H9 (cell line): ENCODE results near the gene ARID5A. TPM values are rescaled to one million over a fixed set of nuclear protein-coding genes. Genes with fewer than 3 reads are reported as not detected.

Experiments used
- DNase-seq: peaks from one replicate; pipeline ENCODE4 v3.0.0-alpha.2; 2017
- H2AFZ ChIP-seq: one replicate; pipeline ENCODE4 v1.6.1; 2013; ENCODE audit warnings: mild to moderate bottlenecking, low read length, control low read depth, moderate library complexity
- H2AK5ac ChIP-seq: 2 replicates; pipeline ENCODE4 v1.6.1; 2013; ENCODE audit warnings: low read length, control low read depth, mixed read lengths; ENCODE audit not compliant: insufficient read length
- H2BK120ac ChIP-seq: one replicate; pipeline ENCODE4 v1.6.1; 2013; ENCODE audit warnings: low read depth, mild to moderate bottlenecking, low read length, control low read depth, inconsistent platforms; ENCODE audit not compliant: poor library complexity, severe bottlenecking
- H2BK12ac ChIP-seq: 2 replicates; pipeline ENCODE4 v1.6.1; 2013; ENCODE audit warnings: low read length, control low read depth, mixed read lengths, low read depth; ENCODE audit not compliant: insufficient read length
- H2BK15ac ChIP-seq: 2 replicates; pipeline ENCODE4 v1.6.1; 2013; ENCODE audit warnings: low read depth, low read length, control low read depth
- H2BK20ac ChIP-seq: one replicate; pipeline ENCODE4 v1.6.1; 2013; ENCODE audit warnings: low read depth, mild to moderate bottlenecking, low read length, control low read depth, inconsistent platforms; ENCODE audit not compliant: poor library complexity, severe bottlenecking
- H2BK5ac ChIP-seq: 2 replicates; pipeline ENCODE4 v1.6.1; 2013; ENCODE audit warnings: low read length, control low read depth, mixed read lengths; ENCODE audit not compliant: insufficient read length
- H3K14ac ChIP-seq: 2 replicates; pipeline ENCODE4 v1.6.1; 2013; ENCODE audit warnings: low read length, control low read depth; ENCODE audit not compliant: insufficient read depth
- H3K18ac ChIP-seq: 2 replicates; pipeline ENCODE4 v1.6.1; 2013; ENCODE audit warnings: low read depth, mild to moderate bottlenecking, mixed read lengths, low read length, control low read depth; ENCODE audit not compliant: insufficient read length
- H3K23ac ChIP-seq: 2 replicates; pipeline ENCODE4 v1.6.1; 2013; ENCODE audit warnings: low read length, control low read depth, mixed read lengths, low read depth; ENCODE audit not compliant: insufficient read length
- H3K23me2 ChIP-seq: 2 replicates; pipeline ENCODE4 v1.6.1; 2013; ENCODE audit warnings: low read depth, mild to moderate bottlenecking, mixed read lengths, low read length, control low read depth; ENCODE audit not compliant: insufficient read length, poor library complexity, severe bottlenecking
- H3K27ac ChIP-seq: 2 replicates; pipeline ENCODE4 v1.5.1; 2013; ENCODE audit warnings: low read length, control low read depth, mixed read lengths, low read depth; ENCODE audit not compliant: insufficient read length
- H3K27me3 ChIP-seq: 2 replicates; pipeline ENCODE4 v1.6.1; 2013; ENCODE audit warnings: low read length, control low read depth, inconsistent platforms; ENCODE audit not compliant: insufficient read depth
- H3K4ac ChIP-seq: 2 replicates; pipeline ENCODE4 v1.6.1; 2013; ENCODE audit warnings: low read depth, mild to moderate bottlenecking, control low read depth, inconsistent platforms, low read length, moderate library complexity
- H3K4me1 ChIP-seq: 2 replicates; pipeline ENCODE4 v1.6.1; 2013; ENCODE audit warnings: low read length, control low read depth, inconsistent platforms; ENCODE audit not compliant: insufficient read depth
- H3K4me2 ChIP-seq: 2 replicates; pipeline ENCODE4 v1.6.1; 2013; ENCODE audit warnings: low read length, control low read depth, mixed read lengths; ENCODE audit not compliant: insufficient read length, insufficient read depth
- H3K56ac ChIP-seq: 2 replicates; pipeline ENCODE4 v1.6.1; 2013; ENCODE audit warnings: low read depth, mild to moderate bottlenecking, mixed read lengths, low read length, control low read depth; ENCODE audit not compliant: insufficient read length
- H3K79me1 ChIP-seq: 2 replicates; pipeline ENCODE4 v1.6.1; 2013; ENCODE audit warnings: low read depth, mild to moderate bottlenecking, moderate library complexity, low read length, control low read depth, inconsistent platforms; ENCODE audit not compliant: insufficient read depth, poor library complexity, severe bottlenecking
- H3K79me2 ChIP-seq: 2 replicates; pipeline ENCODE4 v1.6.1; 2013; ENCODE audit warnings: low read length, control low read depth, inconsistent platforms; ENCODE audit not compliant: insufficient read depth
- H3K9ac ChIP-seq: 2 replicates; pipeline ENCODE4 v1.6.1; 2013; ENCODE audit warnings: low read length, control low read depth, mixed read lengths; ENCODE audit not compliant: insufficient read length; ENCODE audit errors: extremely low read depth
- H3K9me3 ChIP-seq: one replicate; pipeline ENCODE4 v1.6.1; 2013; ENCODE audit warnings: low read depth, low read length, inconsistent platforms; ENCODE audit not compliant: control insufficient read depth
- H3T11ph ChIP-seq: one replicate; pipeline ENCODE4 v1.6.1; 2013; ENCODE audit warnings: mild to moderate bottlenecking, low read length, control low read depth, inconsistent platforms
- H4K20me1 ChIP-seq: one replicate; pipeline ENCODE4 v1.6.1; 2013; ENCODE audit not compliant: control insufficient read depth, insufficient read length, insufficient read depth
- H4K5ac ChIP-seq: 2 replicates; pipeline ENCODE4 v1.6.1; 2013; ENCODE audit warnings: low read depth, mild to moderate bottlenecking, mixed read lengths, low read length, control low read depth; ENCODE audit not compliant: insufficient read length
- H4K8ac ChIP-seq: replicated peaks from 2 replicates; pipeline ENCODE4 v1.6.1; 2013; ENCODE audit warnings: low read length, control low read depth, mixed read lengths, low read depth; ENCODE audit not compliant: insufficient read length
- H4K91ac ChIP-seq: 2 replicates; pipeline ENCODE4 v1.6.1; 2013; ENCODE audit warnings: low read depth, mild to moderate bottlenecking, moderate library complexity, mixed read lengths, low read length, control low read depth; ENCODE audit not compliant: insufficient read length
- H3K27ac Mint-ChIP-seq, 3 experiments: 2 replicates in 2 of 3; 3 replicates in 1 of 3; pipeline ENCODE4 v1.8.0; 2020 to 2021; ENCODE audit warnings: mixed read lengths in 3 of 3, mild to moderate bottlenecking in 1 of 3, moderate library complexity in 1 of 3
- H3K27me3 Mint-ChIP-seq: 2 replicates; pipeline ENCODE4 v1.8.0; 2021; ENCODE audit warnings: low read depth, mild to moderate bottlenecking, moderate library complexity, mixed read lengths
- H3K36me3 Mint-ChIP-seq, 3 experiments: 2 replicates in 2 of 3; 3 replicates in 1 of 3; pipeline ENCODE4 v1.8.0; 2020 to 2021; ENCODE audit warnings: low read depth in 3 of 3, mixed read lengths in 3 of 3; ENCODE audit not compliant: insufficient read depth in 1 of 3
- H3K4me1 Mint-ChIP-seq, 2 experiments: 2 replicates each; pipeline ENCODE4 v1.8.0; 2020; ENCODE audit warnings: mixed read lengths in 2 of 2
- H3K4me3 Mint-ChIP-seq, 2 experiments: 2 replicates in 1 of 2; 3 replicates in 1 of 2; pipeline ENCODE4 v1.8.0; 2020 to 2021; ENCODE audit warnings: mild to moderate bottlenecking in 2 of 2, mixed read lengths in 2 of 2, moderate library complexity in 1 of 2
- H3K9me3 Mint-ChIP-seq, 2 experiments: 2 replicates in 1 of 2; 3 replicates in 1 of 2; pipeline ENCODE4 v1.8.0; 2020; ENCODE audit warnings: mild to moderate bottlenecking in 2 of 2, mixed read lengths in 2 of 2, moderate library complexity in 1 of 2
- WGBS: extraction: QIAGEN DNeasy Blood & Tissue Kit; methylation state at CpG from one replicate; pipeline ENCODE4 v1.1.7; 2013; ENCODE audit warnings: missing lambda C conversion rate, low lambda C conversion rate, mixed read lengths; ENCODE audit not compliant: insufficient read length; ENCODE audit errors: extremely low coverage; 5-methylcytosine and 5-hydroxymethylcytosine counted together
- total RNA-seq: library from RNA; stranded (reverse); gene quantifications from 2 replicates; pipeline ENCODE4 v1.2.1, GENCODE V29; 2021
- TF ChIP-seq, protein P1 (sequence below): fragments of 200-600 bp; sonication (generic); conservative IDR thresholded peaks from 3 replicates; pipeline ENCODE4 v1.8.0; 2021; ENCODE audit warnings: antibody characterized with exemption, mild to moderate bottlenecking

The ARID5A gene
- total RNA-seq, 1 experiment from 2014 or later, result 4.5 TPM

GRCh38 chr2:96577501-96577900 lies 40.9 kb downstream of the ARID5A start:
- no peaks in the 10 kb centered on the region for H3K79me1 ChIP-seq
- no peak overlapping the region for H2BK12ac ChIP-seq
- H2BK15ac ChIP-seq, result no peak overlapping the region
- H3K36me3 Mint-ChIP-seq, result no peaks in the 10 kb centered on the region
- no peaks in the 10 kb centered on the region; the same call in 1 of the 2 replicates for H3K27me3 Mint-ChIP-seq
- no peaks in the 10 kb centered on the region for H3K4me1 Mint-ChIP-seq
- H3K27me3 ChIP-seq, result no peaks in the 10 kb centered on the region
- WGBS, result no CpG with 5 or more reads among the region's 5 CpGs
- H3K9me3 ChIP-seq, result no peaks in the 10 kb centered on the region
- H3K23me2 ChIP-seq, result no peaks in the 10 kb centered on the region
- no peak overlapping the region for H3K4me3 Mint-ChIP-seq
- no peaks in the 10 kb centered on the region for H3K79me2 ChIP-seq
- no peak overlapping the region for H4K5ac ChIP-seq
- no peak overlapping the region for H3K4me2 ChIP-seq
- no peak overlapping the region for H3K18ac ChIP-seq
- no peaks in the 10 kb centered on the region for H3K9me3 Mint-ChIP-seq
- no peak overlapping the region for H2AK5ac ChIP-seq
- no peaks in the 10 kb centered on the region for H4K20me1 ChIP-seq
- H3K27ac ChIP-seq, result no peak overlapping the region
- no peak overlapping the region for H2BK5ac ChIP-seq
- no peak overlapping the region for H3T11ph ChIP-seq
- H3K23ac ChIP-seq, result no peak overlapping the region
- H4K91ac ChIP-seq, result no peak overlapping the region
- H3K56ac ChIP-seq, result no peak overlapping the region
- H3K14ac ChIP-seq, result no peak overlapping the region
- H2AFZ ChIP-seq, result no peak overlapping the region
- no peak overlapping the region; a peak in 1 of 7 replicates for H3K27ac Mint-ChIP-seq
- H2BK20ac ChIP-seq, result no peak overlapping the region
- DNase-seq, result no peak
- H3K9ac ChIP-seq, result no peak overlapping the region
- H3K4ac ChIP-seq, result no peak overlapping the region
- H4K8ac ChIP-seq, result no peak overlapping the region
- H3K4me1 ChIP-seq, result no peaks in the 10 kb centered on the region
- TF ChIP-seq, protein P1, sequence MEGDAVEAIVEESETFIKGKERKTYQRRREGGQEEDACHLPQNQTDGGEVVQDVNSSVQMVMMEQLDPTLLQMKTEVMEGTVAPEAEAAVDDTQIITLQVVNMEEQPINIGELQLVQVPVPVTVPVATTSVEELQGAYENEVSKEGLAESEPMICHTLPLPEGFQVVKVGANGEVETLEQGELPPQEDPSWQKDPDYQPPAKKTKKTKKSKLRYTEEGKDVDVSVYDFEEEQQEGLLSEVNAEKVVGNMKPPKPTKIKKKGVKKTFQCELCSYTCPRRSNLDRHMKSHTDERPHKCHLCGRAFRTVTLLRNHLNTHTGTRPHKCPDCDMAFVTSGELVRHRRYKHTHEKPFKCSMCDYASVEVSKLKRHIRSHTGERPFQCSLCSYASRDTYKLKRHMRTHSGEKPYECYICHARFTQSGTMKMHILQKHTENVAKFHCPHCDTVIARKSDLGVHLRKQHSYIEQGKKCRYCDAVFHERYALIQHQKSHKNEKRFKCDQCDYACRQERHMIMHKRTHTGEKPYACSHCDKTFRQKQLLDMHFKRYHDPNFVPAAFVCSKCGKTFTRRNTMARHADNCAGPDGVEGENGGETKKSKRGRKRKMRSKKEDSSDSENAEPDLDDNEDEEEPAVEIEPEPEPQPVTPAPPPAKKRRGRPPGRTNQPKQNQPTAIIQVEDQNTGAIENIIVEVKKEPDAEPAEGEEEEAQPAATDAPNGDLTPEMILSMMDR, result no peak
- H2BK120ac ChIP-seq, result no peak overlapping the region
